Activated CD4-positive, alpha-beta T cell treated with anti-CD3 and anti-CD28 coated beads, Interleukin-2, amount 10 ng/mL, durations not matched to agents 7 days and 5 days (primary cell): ENCODE data around the gene PAIP2. TPM values are rescaled to one million over a fixed set of nuclear protein-coding genes. Genes with fewer than 3 reads are reported as not detected.
"Not testable (repeated sequence)": the region's sequence is repeated elsewhere in the genome, so short reads cannot be mapped to it uniquely, and the experiment has no call there.

Experiments used
- CTCF ChIA-PET: fragments of 350-600 bp; sonication (Branson Sonifier 250); formaldehyde crosslinking; loops from one replicate; lab custom pipeline; 2021; ENCODE audit warnings: antibody characterized with exemption; lab: Charles Lee
- POLR2A ChIA-PET: fragments of 350-600 bp; sonication (Branson Sonifier 250); formaldehyde crosslinking; loops from one replicate; lab custom pipeline; 2021; ENCODE audit warnings: antibody characterized with exemption; lab: Charles Lee
- DNase-seq: peaks from one replicate; pipeline ENCODE4 v3.0.0-alpha.2; 2020
- H3K27ac Mint-ChIP-seq: one replicate; pipeline ENCODE4 v1.8.0; 2021; ENCODE audit warnings: mild to moderate bottlenecking, moderate library complexity, mixed read lengths
- H3K27me3 Mint-ChIP-seq: one replicate; pipeline ENCODE4 v1.8.0; 2021; ENCODE audit warnings: mixed read lengths
- H3K36me3 Mint-ChIP-seq: one replicate; pipeline ENCODE4 v1.8.0; 2021; ENCODE audit warnings: low read depth, mixed read lengths
- H3K4me1 Mint-ChIP-seq: one replicate; pipeline ENCODE4 v1.8.0; 2021; ENCODE audit warnings: mixed read lengths
- H3K4me3 Mint-ChIP-seq: one replicate; pipeline ENCODE4 v1.8.0; 2021; ENCODE audit warnings: mild to moderate bottlenecking, moderate library complexity, mixed read lengths
- H3K9me3 Mint-ChIP-seq: one replicate; pipeline ENCODE4 v1.8.0; 2021; ENCODE audit warnings: mixed read lengths
- total RNA-seq, 2 experiments: library from RNA; stranded (reverse); gene quantifications; one replicate each; pipeline ENCODE4 v1.2.3, GENCODE V29; 2021

Gene PAIP2
- total RNA-seq, 2 experiments from 2014 or later, result 87.0 to 96.0 TPM

DNA sequence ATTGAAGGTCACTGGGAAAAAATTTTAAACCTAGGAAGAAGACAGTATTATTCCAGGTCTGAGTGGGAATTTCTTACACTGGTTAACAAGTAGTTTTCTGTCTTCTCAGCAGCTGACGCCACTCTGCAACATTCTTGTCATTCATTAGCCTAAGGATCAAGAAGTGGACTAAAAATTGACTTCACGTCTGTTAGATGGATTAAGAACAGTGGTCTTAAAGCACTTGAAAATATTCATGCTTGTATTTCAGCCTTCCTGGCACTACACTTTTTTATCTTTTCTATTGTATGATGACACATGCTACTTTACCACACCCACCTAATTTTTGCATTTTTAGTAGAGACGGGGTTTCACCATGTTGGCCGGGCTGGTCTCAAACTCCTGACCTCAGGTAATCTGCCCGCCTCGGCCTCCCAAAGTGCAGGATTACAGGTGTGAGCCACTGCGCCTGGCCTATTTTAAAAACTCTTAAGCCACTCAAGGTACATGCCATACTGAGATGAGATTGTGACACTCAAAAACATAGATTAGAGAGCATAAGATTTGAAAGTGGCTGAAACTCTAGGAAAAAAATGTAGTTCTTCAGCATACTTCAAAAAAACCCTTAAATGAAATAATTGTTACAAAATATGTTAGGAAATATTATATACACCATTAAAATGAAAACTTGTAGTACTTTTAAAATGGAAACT lies 39.7 kb upstream of the PAIP2 start:
- no peak overlapping the region for H3K4me3 Mint-ChIP-seq
- peaks cover 10% of the 10 kb centered on the region for H3K36me3 Mint-ChIP-seq

DNA sequence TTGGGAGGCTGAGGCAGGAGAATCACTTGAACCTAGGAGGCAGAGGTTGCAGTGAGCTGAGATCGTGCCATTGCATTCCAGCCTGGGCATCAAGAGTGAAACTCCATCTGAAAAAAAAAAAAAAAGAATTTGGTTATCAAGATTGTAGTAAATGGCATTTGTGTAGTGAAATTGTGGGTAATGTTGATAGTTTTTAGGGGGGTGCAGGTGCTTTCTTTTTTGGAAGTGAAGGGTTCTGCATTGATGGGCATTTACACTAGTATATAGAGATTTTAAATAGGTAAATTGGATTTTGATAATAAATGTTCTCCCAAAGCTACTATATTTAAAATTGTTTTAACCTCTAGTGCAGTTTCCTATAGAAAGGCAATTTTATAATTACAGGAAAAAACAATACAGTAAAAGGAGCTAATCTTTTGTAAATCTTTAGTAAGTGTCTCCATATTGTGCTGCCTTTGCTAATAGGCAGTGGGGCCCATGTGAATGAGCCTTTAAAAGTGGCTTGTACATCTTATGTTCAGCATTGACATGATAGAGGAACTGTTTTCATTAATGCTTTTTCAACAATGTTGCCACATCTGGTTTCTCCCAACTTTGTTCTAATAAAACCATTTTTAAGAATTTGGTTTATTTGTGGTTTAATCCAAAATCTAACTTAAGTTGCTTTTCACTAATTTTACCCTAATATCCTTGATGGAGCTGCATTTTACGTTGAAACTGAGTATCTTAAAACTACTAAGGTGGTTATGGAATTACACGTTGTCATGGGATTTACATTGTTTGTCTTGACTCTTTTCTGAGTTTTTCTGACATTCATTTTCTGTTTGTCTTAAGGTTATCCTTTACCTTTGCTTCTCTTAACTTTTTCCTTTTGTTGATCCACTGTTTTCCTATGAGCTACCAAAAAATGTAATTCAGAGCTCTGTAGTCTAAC lies 37.0 kb upstream of the PAIP2 start:
- CTCF ChIA-PET, result interaction anchor here (0.7 to 4.8 kb wide), 5 partner anchors 8 to 708 kb away, joined by 3 to 28 read pairs (median 3); partner anchors contain the start of gene PAIP2
- Mint-ChIP-seq H3K4me1 (peaks cover 77% of the 10 kb centered on the region), H3K27me3 (no peaks in the 10 kb centered on the region), H3K4me3 (no peak overlapping the region), H3K27ac (no peak overlapping the region), H3K36me3 (peaks cover 27% of the 10 kb centered on the region), H3K9me3 (no peaks in the 10 kb centered on the region)
- POLR2A ChIA-PET, result interaction anchor here (0.6 to 1.6 kb wide), 2 partner anchors 10 to 38 kb away, joined by 4 to 6 read pairs; no protein-coding TSS in a partner anchor
- no peak for DNase-seq

More for the DNA sequence above, 39.7 kb upstream of the PAIP2 start:
- Mint-ChIP-seq H3K27me3 (no peaks in the 10 kb centered on the region), H3K9me3 (no peaks in the 10 kb centered on the region), H3K4me1 (peaks cover 84% of the 10 kb centered on the region), H3K27ac (no peak overlapping the region)
- CTCF ChIA-PET, result no interaction called here
- DNase-seq, result no peak
- POLR2A ChIA-PET, result no interaction called here

DNA sequence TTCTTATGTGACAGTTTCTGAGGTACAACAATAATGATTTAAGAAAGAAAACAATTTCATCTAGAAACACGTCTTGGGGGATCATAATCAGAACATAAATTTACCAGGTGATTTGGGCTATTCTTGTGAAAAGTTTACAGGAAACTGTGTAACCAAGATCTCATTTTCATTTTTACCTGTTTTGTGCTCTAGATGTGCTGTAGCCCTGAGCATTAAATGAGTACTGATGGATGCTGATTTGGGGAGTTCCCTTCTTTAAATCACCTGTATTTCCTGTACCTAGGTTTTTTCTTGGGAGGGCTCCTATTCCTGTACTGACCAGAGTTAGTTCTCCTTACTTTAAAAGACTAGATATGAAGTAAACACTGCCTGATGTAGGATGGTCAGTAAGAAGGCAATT lies 35.5 kb upstream of the PAIP2 start:
- H3K9me3 Mint-ChIP-seq, result no peaks in the 10 kb centered on the region
- peaks cover 78% of the 10 kb centered on the region for H3K4me1 Mint-ChIP-seq
- H3K27ac Mint-ChIP-seq, result peak overlapping the region; percentile 10
- POLR2A ChIA-PET, result no interaction called here
- CTCF ChIA-PET, result interaction anchor here (0.7 to 4.8 kb wide), 2 partner anchors 35 to 731 kb away, joined by 4 to 28 read pairs; partner anchors contain the start of genes HSPA9 and PAIP2
- DNase-seq, result no peak
- no peaks in the 10 kb centered on the region for H3K27me3 Mint-ChIP-seq
- no peak overlapping the region for H3K4me3 Mint-ChIP-seq
- H3K36me3 Mint-ChIP-seq, result peaks cover 26% of the 10 kb centered on the region

DNA sequence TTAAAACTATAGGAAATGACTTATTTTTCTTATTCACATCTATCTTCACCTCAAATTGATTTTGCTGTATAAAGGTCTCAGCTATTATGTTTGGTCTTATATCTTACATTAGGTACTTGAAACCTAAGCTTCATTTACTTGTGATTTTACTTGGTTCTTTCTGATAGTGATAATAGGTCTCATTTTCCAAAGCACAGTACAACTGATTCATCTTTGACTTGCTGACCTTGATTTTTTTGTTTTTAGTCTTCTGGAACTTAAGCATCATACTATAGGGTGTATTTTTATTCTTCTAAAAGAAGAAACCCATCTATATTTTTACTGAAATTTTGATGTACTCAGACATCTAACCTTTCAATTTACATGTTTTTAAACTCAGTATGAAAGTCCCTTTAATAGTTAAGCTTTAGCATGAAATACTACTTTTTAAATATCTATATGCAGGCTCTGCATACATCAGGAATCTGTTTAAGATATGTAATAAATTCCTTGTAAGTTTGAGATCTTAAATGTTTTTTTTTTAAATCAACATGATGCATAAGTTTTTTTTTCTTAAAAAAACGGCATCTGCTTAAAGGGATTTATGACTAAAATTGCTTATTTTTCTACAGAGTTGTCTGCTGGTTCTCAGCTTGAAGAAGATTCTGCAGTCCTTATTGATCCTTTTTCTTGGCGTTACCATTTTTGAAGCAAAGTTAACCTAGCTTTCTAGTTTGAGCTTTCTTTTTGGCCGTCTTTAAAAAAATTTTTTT lies 34.9 kb upstream of the PAIP2 start:
- ChIA-PET CTCF (interaction anchor here (0.6 to 4.8 kb wide), 6 partner anchors 14 to 731 kb away, joined by 3 to 28 read pairs (median 3); partner anchors contain the start of genes HSPA9 and PAIP2), POLR2A (interaction anchor here (0.7 kb wide), 1 partner anchor 81 kb away, joined by 4 read pairs; no protein-coding TSS in a partner anchor)
- Mint-ChIP-seq H3K4me1 (peaks cover 75% of the 10 kb centered on the region), H3K9me3 (no peaks in the 10 kb centered on the region), H3K36me3 (peaks cover 23% of the 10 kb centered on the region), H3K27ac (no peak overlapping the region), H3K27me3 (no peaks in the 10 kb centered on the region), H3K4me3 (no peak overlapping the region)
- DNase-seq, result no peak

DNA sequence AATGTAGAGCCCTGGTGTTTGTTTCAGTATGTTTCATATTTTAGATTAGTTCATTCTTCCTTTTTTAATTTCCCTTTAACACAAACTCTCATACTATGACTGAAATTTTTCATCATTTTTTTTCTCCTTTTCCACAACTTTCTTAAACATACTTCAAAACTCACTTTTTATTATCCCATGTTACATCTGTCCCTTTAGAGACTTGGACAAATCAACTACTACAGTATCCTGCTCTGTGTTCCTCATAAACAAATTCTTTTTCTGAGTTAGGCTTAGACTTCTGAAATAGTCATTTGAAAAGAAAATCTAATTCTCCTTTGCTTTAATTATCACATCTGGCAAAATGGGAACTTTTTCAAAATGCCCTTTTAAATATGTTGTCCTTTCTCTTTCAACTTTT lies 32.9 kb upstream of the PAIP2 start:
- DNase-seq, result no peak
- peaks cover 20% of the 10 kb centered on the region for H3K36me3 Mint-ChIP-seq
- CTCF ChIA-PET, result interaction anchor here (0.6 to 1.4 kb wide), 3 partner anchors 8 to 35 kb away, joined by 3 read pairs; no protein-coding TSS in a partner anchor
- no peaks in the 10 kb centered on the region for H3K9me3 Mint-ChIP-seq
- H3K4me3 Mint-ChIP-seq, result no peak overlapping the region
- H3K27ac Mint-ChIP-seq, result peak overlapping the region; percentile 51
- H3K4me1 Mint-ChIP-seq, result peaks cover 66% of the 10 kb centered on the region
- POLR2A ChIA-PET, result no interaction called here
- no peaks in the 10 kb centered on the region for H3K27me3 Mint-ChIP-seq

DNA sequence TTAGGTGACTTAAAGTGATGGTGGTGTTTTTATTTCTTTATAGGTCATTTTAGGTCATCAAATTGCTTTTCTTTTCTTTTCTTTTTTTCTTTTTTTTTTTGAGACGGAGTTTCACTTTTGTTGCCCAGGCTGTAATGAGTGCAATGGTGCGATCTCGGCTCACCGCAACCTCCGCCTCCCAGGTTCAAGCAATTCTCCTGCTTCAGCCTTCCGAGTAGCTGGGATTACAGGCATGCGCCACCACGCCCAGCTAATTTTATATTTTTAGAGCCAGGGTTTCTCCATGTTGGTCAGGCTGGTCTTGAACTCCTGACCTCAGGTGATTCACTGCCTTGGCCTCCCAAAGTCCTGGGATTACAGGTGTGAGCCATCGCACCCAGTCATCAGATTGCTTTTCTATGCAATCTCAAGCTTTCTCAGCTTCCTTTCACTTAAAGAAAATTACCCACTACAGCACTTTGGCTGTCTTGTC lies 30.9 kb upstream of the PAIP2 start:
- H3K27me3 Mint-ChIP-seq, POLR2A ChIA-PET: not testable (repeated sequence)
- peaks cover 62% of the 10 kb centered on the region for H3K4me1 Mint-ChIP-seq

DNA sequence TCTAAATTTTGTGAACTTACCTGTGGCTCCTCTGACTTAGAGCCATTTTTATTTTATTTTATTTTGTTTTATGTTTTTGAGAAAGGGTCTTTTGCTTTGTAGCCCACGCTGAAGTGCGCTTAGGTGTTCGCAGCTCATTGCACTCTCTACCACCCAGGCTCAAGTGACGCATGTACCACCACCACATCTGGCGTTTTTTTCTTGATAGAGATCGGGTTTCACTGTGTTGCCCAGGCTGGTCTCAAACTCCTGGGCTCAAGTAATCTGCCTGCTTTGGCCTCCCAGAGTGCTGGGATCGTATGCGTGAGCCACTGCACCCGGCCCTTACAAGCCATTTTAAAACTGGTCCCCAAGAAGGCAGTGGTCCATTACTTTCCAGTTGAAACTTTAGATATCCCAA lies 29.6 kb upstream of the PAIP2 start:
- POLR2A ChIA-PET, result interaction anchor here (0.6 kb wide), 1 partner anchor 247 kb away, joined by 4 read pairs; no protein-coding TSS in a partner anchor
- Mint-ChIP-seq H3K27ac (no peak overlapping the region), H3K9me3 (no peaks in the 10 kb centered on the region), H3K4me3 (no peak overlapping the region), H3K36me3 (peaks cover 32% of the 10 kb centered on the region), H3K4me1 (peaks cover 52% of the 10 kb centered on the region), H3K27me3 (no peaks in the 10 kb centered on the region)
- DNase-seq, result no peak
- CTCF ChIA-PET, result interaction anchor here (0.8 to 1.8 kb wide), 4 partner anchors 8 to 30 kb away, joined by 3 to 6 read pairs (median 3); partner anchors contain the start of genes MATR3 and PAIP2

More for the DNA sequence above, 30.9 kb upstream of the PAIP2 start:
- H3K27ac Mint-ChIP-seq, result peak overlapping the region; percentile 13
- not testable (repeated sequence) for DNase-seq, H3K4me3 Mint-ChIP-seq, H3K9me3 Mint-ChIP-seq
- CTCF ChIA-PET, result interaction anchor here (1.0 to 1.3 kb wide), 2 partner anchors 18 to 31 kb away, joined by 3 to 4 read pairs; partner anchors contain the start of genes MATR3 and PAIP2
- H3K36me3 Mint-ChIP-seq, result peaks cover 25% of the 10 kb centered on the region

DNA sequence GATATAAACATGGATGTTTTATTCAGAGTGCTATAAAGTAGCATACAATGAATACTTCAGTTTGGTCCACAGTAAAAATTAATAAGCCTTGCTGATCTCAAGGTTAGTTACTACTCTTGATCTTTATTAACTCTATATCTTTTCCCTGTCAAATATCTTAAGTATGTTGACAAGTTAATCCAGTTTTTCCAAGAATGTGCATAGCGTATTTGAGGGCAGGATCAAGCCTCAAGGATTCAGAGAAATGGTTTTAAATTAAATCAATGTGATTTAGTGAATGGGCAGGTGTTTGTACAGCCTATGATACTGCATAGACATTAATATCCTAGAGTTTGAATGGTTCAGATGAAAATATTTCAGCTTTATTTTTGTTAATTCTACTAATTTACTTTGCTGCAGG lies 27.4 kb upstream of the PAIP2 start:
- peaks cover 33% of the 10 kb centered on the region for H3K4me1 Mint-ChIP-seq

DNA sequence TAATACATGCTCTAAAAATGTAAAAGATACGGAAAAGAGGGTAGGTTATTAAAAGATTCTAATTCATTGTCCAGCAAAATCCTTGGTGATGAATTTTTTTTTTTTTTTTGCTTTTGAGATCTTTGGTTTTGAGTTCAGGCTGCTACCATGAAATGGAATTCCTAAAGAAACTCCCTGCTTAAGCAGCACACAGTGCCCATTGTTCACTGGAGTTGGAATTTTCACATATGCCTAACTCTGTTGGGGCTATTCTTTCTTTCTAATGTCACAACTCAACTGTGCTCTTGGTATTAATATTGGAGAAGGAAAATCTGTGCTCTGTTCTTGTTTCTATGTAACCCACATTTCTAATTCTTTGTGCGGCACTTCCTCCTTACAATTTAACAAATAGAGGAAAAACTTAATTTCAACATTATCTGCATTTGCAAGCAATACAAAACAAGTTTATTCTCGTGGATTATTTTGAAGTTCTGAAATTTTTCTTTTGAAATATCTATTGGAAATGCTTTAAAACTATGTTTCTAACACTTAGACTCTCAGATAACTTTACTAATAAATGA lies 26.5 kb upstream of the PAIP2 start:
- DNase-seq, result no peak
- peaks cover 29% of the 10 kb centered on the region for H3K36me3 Mint-ChIP-seq
- POLR2A ChIA-PET, result no interaction called here

More for the DNA sequence above, 27.4 kb upstream of the PAIP2 start:
- no peak for DNase-seq
- POLR2A ChIA-PET, result no interaction called here
- Mint-ChIP-seq H3K36me3 (peaks cover 28% of the 10 kb centered on the region), H3K9me3 (no peaks in the 10 kb centered on the region), H3K4me3 (no peak overlapping the region), H3K27ac (no peak overlapping the region), H3K27me3 (no peaks in the 10 kb centered on the region)
- CTCF ChIA-PET, result interaction anchor here (1.6 kb wide), 1 partner anchor 17 kb away, joined by 3 read pairs; no protein-coding TSS in a partner anchor

DNA sequence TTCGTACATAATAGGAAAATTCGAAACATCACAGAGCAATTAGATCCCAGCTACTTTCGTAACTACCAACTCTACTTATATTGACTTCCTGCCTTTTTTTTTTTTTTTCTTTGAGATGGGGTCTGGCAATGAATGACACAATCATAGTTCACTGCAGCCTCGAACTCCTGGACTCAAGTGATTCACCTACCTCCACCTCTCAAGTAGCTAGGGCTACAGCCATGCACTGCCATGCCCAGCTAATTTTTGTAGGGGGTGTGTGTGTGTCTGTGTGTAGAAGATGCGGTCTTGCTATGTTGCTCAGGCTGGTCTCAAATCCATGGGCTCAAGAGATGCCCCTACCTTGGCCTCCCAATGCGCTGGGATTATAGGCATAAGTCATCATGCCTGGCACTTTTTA lies 5.8 kb upstream of the PAIP2 start:
- Mint-ChIP-seq H3K27ac (no peak overlapping the region), H3K36me3 (peaks cover 16% of the 10 kb centered on the region), H3K9me3 (no peaks in the 10 kb centered on the region), H3K4me3 (no peak overlapping the region), H3K27me3 (no peaks in the 10 kb centered on the region), H3K4me1 (peaks cover 11% of the 10 kb centered on the region)
- CTCF ChIA-PET, result interaction anchor here (0.6 to 1.6 kb wide), 4 partner anchors 19 to 250 kb away, joined by 3 to 4 read pairs (median 4); partner anchors contain the start of gene MATR3
- no peak for DNase-seq
- POLR2A ChIA-PET, result interaction anchor here (1.2 kb wide), 1 partner anchor 8 kb away, joined by 3 read pairs; no protein-coding TSS in a partner anchor

More for the DNA sequence above, 26.5 kb upstream of the PAIP2 start:
- no peak overlapping the region for H3K27ac Mint-ChIP-seq
- no peaks in the 10 kb centered on the region for H3K9me3 Mint-ChIP-seq
- CTCF ChIA-PET, result interaction anchor here (1.6 kb wide), 1 partner anchor 16 kb away, joined by 4 read pairs; no protein-coding TSS in a partner anchor
- H3K4me3 Mint-ChIP-seq, result no peak overlapping the region
- H3K27me3 Mint-ChIP-seq, result no peaks in the 10 kb centered on the region
- H3K4me1 Mint-ChIP-seq, result peaks cover 28% of the 10 kb centered on the region

DNA sequence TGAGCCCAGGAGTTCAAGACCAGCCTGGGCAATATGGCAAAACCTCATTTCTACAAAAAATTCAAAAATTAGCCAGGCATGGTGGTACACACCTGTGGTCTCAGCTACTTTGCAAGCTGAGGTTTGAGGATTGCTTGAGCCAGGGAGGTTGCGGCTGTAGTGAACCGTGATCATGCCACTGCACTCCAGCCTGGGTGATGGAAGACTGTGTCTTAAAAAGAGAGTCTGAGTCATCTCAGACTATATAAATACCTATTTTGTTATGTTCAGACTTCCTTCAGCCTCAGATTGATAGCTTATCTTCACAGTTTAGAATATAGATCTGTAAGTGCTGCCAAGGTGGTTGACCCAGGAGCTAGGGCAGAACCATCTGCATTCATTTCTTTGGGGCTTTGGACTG lies 1.6 kb upstream of the PAIP2 start:
- no peak for DNase-seq
- Mint-ChIP-seq H3K4me3 (no peak overlapping the region), H3K4me1 (peaks cover 39% of the 10 kb centered on the region), H3K9me3 (no peaks in the 10 kb centered on the region), H3K36me3 (peaks cover 7% of the 10 kb centered on the region), H3K27ac (no peak overlapping the region), H3K27me3 (no peaks in the 10 kb centered on the region)
- ChIA-PET POLR2A (no interaction called here), CTCF (interaction anchor here (0.7 to 3.3 kb wide), 7 partner anchors 8 to 35 kb away, joined by 3 to 28 read pairs (median 5); no protein-coding TSS in a partner anchor)
